GOT3 (cell line): ENCODE measurements around the gene CABLES1.
"Not testable (repeated sequence)": the region's sequence is repeated elsewhere in the genome, so short reads cannot be mapped to it uniquely, and the experiment has no call there.

Source experiments
- DNase-seq: peaks from one replicate; lab custom pipeline; 2025; ENCODE audit warnings: mixed read lengths; lab: John Stamatoyannopoulos, UW

Gene CABLES1

GRCh38 chr18:23142251-23142929 lies 7.1 kb downstream of the CABLES1 start:
- DNase-seq: no peak

- DNase-seq: no peak
Observed at GRCh38 chr18:23143016-23143814, 7.9 kb downstream of the CABLES1 start.

GRCh38 chr18:23143815-23144261 lies 8.6 kb downstream of the CABLES1 start:
- no peak for DNase-seq

GRCh38 chr18:23144640-23145039 lies 9.4 kb downstream of the CABLES1 start:
- DNase-seq: no peak

GRCh38 chr18:23145621-23146020 lies 10.3 kb downstream of the CABLES1 start:
- no peak for DNase-seq

GRCh38 chr18:23146861-23147469 lies 11.7 kb downstream of the CABLES1 start:
- no peak for DNase-seq

- no peak for DNase-seq
Observed at GRCh38 chr18:23148382-23148781, 13.1 kb downstream of the CABLES1 start.

GRCh38 chr18:23149570-23149969 lies 14.3 kb downstream of the CABLES1 start:
- DNase-seq: no peak

GRCh38 chr18:23151414-23152099 lies 16.3 kb downstream of the CABLES1 start:
- no peak for DNase-seq

GRCh38 chr18:23154030-23154429 lies 18.7 kb downstream of the CABLES1 start:
- DNase-seq: no peak

- DNase-seq: no peak
Observed at GRCh38 chr18:23154823-23155500, 19.7 kb downstream of the CABLES1 start.

GRCh38 chr18:23155537-23155936 lies 20.3 kb downstream of the CABLES1 start:
- no peak for DNase-seq

GRCh38 chr18:23156134-23156533 lies 20.8 kb downstream of the CABLES1 start:
- no peak for DNase-seq

GRCh38 chr18:23158058-23158457 lies 22.8 kb downstream of the CABLES1 start:
- no peak for DNase-seq

GRCh38 chr18:23158884-23159283 lies 23.6 kb downstream of the CABLES1 start:
- DNase-seq: not testable (repeated sequence)

- DNase-seq: no peak
Observed at GRCh38 chr18:23159344-23159743, 24.1 kb downstream of the CABLES1 start.

GRCh38 chr18:23162473-23162872 lies 27.2 kb downstream of the CABLES1 start:
- no peak for DNase-seq

GRCh38 chr18:23163786-23164533 lies 28.7 kb downstream of the CABLES1 start:
- no peak for DNase-seq

- no peak for DNase-seq
Observed at GRCh38 chr18:23165271-23166068, 30.2 kb downstream of the CABLES1 start.

- no peak for DNase-seq
Observed at GRCh38 chr18:23166891-23167541, 31.7 kb downstream of the CABLES1 start.
